ENCODE results near the gene VIT. TPM values are rescaled to one million over a fixed set of nuclear protein-coding genes. Genes with fewer than 3 reads are reported as not detected.
A peak's percentile ranks its signal among the peaks of the same experiment; 100 is the strongest.

VIT gene
- total RNA-seq, 1 donor from 2014 or later, result 56.5 TPM

DNA sequence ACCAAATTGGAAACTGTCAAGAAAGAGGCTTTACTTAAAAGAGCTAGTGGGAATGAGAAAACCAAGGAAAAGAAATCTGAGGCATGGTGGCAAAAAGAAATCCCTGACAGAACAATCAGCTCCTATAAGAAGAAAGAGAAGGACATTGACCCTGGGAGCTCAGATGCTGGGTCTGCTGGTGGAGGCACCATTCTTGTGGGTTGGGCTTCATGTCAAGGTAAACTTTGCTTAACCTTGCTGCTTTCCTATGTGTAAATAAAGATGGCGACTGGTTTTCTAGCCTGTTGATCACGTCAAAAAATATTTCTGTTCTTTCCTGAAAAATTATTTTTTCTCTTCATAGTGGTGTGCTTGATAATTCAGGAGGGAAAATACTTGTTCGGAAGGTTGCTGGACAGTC lies 58.1 kb downstream of the VIT start:
- TF ChIP-seq, protein P1, sequence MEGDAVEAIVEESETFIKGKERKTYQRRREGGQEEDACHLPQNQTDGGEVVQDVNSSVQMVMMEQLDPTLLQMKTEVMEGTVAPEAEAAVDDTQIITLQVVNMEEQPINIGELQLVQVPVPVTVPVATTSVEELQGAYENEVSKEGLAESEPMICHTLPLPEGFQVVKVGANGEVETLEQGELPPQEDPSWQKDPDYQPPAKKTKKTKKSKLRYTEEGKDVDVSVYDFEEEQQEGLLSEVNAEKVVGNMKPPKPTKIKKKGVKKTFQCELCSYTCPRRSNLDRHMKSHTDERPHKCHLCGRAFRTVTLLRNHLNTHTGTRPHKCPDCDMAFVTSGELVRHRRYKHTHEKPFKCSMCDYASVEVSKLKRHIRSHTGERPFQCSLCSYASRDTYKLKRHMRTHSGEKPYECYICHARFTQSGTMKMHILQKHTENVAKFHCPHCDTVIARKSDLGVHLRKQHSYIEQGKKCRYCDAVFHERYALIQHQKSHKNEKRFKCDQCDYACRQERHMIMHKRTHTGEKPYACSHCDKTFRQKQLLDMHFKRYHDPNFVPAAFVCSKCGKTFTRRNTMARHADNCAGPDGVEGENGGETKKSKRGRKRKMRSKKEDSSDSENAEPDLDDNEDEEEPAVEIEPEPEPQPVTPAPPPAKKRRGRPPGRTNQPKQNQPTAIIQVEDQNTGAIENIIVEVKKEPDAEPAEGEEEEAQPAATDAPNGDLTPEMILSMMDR (IDR thresholded peaks at IDR 0.05), result no peak
- no peak for TF ChIP-seq POLR2A (IDR thresholded peaks at IDR 0.05)
- TF ChIP-seq POLR2AphosphoS5 (IDR thresholded peaks at IDR 0.05; ENCODE audit: insufficient read depth in 1 of 2, low read depth in 1 of 2), result no peak
- intact Hi-C loops (cut with DNase I), result no loop called here

DNA sequence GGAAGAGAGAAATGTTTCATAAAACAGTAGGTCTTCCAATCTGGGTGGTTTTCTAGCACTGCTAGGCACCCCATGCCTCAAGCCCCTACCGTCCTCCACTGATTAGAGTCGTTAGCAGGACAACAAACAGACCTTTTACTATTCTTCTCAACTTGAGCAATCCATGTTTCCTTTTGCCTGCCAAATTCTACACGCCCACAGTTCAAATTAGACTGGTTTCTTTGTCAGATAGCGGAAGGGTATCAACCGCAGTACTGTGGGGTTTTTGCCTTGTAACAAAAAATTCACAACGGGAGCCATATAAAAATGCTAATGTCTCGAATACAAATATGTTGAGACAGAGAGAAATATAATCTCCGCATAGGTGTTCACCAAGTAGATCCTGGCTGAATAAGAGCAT lies 59.9 kb downstream of the VIT start:
- H3K27ac ChIP-seq, result no peak overlapping the region
- TF ChIP-seq, protein P1 (IDR thresholded peaks at IDR 0.05), result no peak
- TF ChIP-seq POLR2AphosphoS5 (IDR thresholded peaks at IDR 0.05; ENCODE audit: insufficient read depth in 1 of 2, low read depth in 1 of 2) (no peak), POLR2A (IDR thresholded peaks at IDR 0.05) (no peak)
- no peak overlapping the region for H3K4me3 ChIP-seq
- H3K4me1 ChIP-seq, result no peaks in the 10 kb centered on the region
- DNase-seq (ENCODE audit: extremely low spot score in 2 of 2), result no peak
- H3K36me3 ChIP-seq, result no peaks in the 10 kb centered on the region
- intact Hi-C loops (cut with DNase I), result no loop called here
- no peaks in the 10 kb centered on the region for H3K9me3 ChIP-seq
- no peaks in the 10 kb centered on the region for H3K27me3 ChIP-seq

More for the DNA sequence above, 58.1 kb downstream of the VIT start:
- Histone ChIP-seq H3K36me3 (no peaks in the 10 kb centered on the region), H3K4me1 (no peaks in the 10 kb centered on the region), H3K27ac (no peak overlapping the region), H3K4me3 (no peak overlapping the region), H3K27me3 (no peaks in the 10 kb centered on the region), H3K9me3 (no peaks in the 10 kb centered on the region)
- no peak for DNase-seq (ENCODE audit: extremely low spot score in 2 of 2)

DNA sequence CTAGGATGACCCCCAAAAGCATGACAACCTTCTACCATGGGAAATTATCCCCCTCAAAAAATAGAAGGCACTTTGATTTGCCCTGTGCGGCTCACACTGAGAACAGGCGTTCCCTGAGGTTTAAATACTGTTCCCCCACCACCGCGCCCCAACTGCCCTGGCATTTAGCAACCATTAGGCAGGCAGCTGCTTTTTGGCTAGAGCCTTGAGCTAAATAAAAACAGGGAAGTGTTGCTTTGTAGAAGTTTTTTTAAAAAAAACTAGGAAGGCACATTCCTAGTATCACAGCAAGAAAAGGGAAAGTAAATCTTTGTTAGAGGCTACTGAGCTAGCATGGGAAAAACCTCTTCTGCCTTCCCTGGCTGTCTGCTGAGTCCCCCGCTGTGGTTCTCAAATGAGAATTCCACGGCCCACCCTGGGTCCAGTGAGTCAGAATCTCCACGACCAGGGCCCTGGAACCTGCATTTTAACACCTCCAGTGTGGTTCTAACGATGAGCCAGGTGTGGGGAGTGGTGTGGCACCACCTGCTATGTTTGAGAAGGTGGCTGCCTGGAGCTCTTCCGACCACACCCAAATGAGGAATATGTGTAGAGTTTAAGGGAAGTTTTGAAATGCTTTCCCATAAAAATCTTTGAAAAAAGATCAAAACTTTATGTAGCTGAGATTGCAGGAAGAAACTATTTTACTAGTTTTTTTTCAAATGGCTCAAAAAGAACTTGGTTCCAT lies 66.4 kb downstream of the VIT start:
- Histone ChIP-seq H3K27me3 (no peaks in the 10 kb centered on the region), H3K9me3 (no peaks in the 10 kb centered on the region), H3K4me1 (no peaks in the 10 kb centered on the region), H3K27ac (no peak overlapping the region), H3K4me3 (no peak overlapping the region), H3K36me3 (no peaks in the 10 kb centered on the region)
- no peak for DNase-seq (ENCODE audit: extremely low spot score in 2 of 2)
- intact Hi-C loops (cut with DNase I), result no loop called here
- TF ChIP-seq POLR2A (IDR thresholded peaks at IDR 0.05) (no peak), POLR2AphosphoS5 (IDR thresholded peaks at IDR 0.05; ENCODE audit: insufficient read depth in 1 of 2, low read depth in 1 of 2) (no peak)
- TF ChIP-seq, protein P1 (IDR thresholded peaks at IDR 0.05), result no peak

DNA sequence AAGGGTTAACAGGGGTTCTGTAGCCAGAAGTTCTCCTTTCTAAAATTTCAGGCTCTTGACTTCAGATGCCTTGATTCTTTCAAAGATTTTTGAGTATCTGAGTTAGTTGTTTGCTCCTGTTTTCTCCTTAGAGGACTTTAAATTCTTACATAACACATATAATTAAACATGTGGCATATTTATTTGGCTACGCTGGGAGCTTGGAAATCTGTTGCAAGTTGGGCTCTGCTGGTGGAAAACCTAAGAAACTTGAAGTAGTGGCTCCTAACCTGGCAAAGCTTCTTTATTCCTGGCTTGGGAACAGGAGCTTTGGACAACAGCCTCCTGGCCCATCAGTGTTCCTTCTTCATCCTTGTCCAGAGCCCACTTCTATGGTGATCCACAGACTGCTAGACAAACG lies 72.6 kb downstream of the VIT start:
- TF ChIP-seq POLR2AphosphoS5 (IDR thresholded peaks at IDR 0.05; ENCODE audit: insufficient read depth in 1 of 2, low read depth in 1 of 2) (no peak), POLR2A (IDR thresholded peaks at IDR 0.05) (no peak)
- TF ChIP-seq, protein P1 (IDR thresholded peaks at IDR 0.05), result no peak
- DNase-seq (ENCODE audit: extremely low spot score in 2 of 2), result no peak

DNA sequence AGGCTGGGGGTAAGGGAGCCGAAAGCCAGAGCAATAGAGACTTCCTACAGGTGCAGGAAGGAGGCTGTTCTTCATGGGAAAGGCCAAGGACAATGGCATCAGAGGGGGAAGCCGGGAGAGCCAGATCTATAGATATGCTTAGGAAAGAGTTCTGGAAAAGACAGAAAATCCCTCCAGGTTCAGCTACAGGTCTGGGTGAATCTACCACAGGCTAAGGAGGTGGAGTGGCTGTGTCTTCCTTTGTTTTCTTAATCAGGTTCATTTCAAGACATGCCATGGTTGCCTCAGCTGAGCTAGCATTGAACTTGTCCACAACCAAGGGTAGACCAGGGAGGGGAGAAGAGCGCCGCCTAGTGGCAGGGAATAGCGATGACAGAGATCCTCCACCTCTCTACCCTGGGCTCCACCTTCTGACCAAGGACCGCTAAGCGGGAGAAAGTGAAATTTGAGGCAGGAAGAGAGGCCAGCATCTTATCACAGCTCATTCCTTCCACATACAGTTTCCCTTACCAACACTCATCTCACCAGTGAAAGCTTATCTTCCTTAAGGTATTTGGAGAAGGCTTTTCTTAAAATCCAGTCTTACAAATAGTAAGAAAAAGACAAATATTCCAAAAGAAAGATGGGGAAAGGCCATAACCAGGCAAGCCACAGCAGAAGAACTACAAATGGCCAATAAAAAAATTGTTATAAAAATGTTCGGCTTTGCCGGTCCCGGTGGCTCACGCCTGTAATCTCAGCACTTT lies 74.2 kb downstream of the VIT start:
- H3K36me3 ChIP-seq, result no peaks in the 10 kb centered on the region
- H3K9me3 ChIP-seq, result no peaks in the 10 kb centered on the region
- H3K4me3 ChIP-seq, result no peak overlapping the region
- H3K27me3 ChIP-seq, result no peaks in the 10 kb centered on the region
- intact Hi-C loops (cut with DNase I), result no loop called here
- TF ChIP-seq POLR2A (IDR thresholded peaks at IDR 0.05) (no peak), POLR2AphosphoS5 (IDR thresholded peaks at IDR 0.05; ENCODE audit: insufficient read depth in 1 of 2, low read depth in 1 of 2) (no peak)
- TF ChIP-seq, protein P1 (IDR thresholded peaks at IDR 0.05), result peak in 1 of 3 experiments; percentile 4
- H3K4me1 ChIP-seq, result no peaks in the 10 kb centered on the region
- H3K27ac ChIP-seq, result no peak overlapping the region
- DNase-seq (ENCODE audit: extremely low spot score in 2 of 2), result no peak

More for the DNA sequence above, 72.6 kb downstream of the VIT start:
- no peaks in the 10 kb centered on the region for H3K9me3 ChIP-seq
- H3K36me3 ChIP-seq, result no peaks in the 10 kb centered on the region
- intact Hi-C loops (cut with DNase I), result no loop called here
- H3K4me1 ChIP-seq, result no peaks in the 10 kb centered on the region
- no peaks in the 10 kb centered on the region for H3K27me3 ChIP-seq
- H3K27ac ChIP-seq, result no peak overlapping the region
- no peak overlapping the region for H3K4me3 ChIP-seq
